Activated T-cell treated with anti-CD3 and anti-CD28 coated beads, Interleukin-2, amount 50 U/mL, for 24 hours (primary cell): Measurements from ENCODE around the gene PSMB8.
A peak's percentile ranks its signal among the peaks of the same experiment; 100 is the strongest.

Source experiments
- DNase-seq: peaks from one replicate; pipeline ENCODE4 v3.0.0-alpha.2; 2020
- H3K27ac Mint-ChIP-seq: 2 replicates; pipeline ENCODE4 v1.8.0; 2020; ENCODE audit warnings: mild to moderate bottlenecking, mixed read lengths
- H3K27me3 Mint-ChIP-seq: 2 replicates; pipeline ENCODE4 v1.8.0; 2020; ENCODE audit warnings: mixed read lengths
- H3K36me3 Mint-ChIP-seq: 2 replicates; pipeline ENCODE4 v1.8.0; 2020; ENCODE audit warnings: low read depth, mixed read lengths
- H3K4me1 Mint-ChIP-seq: 2 replicates; pipeline ENCODE4 v1.8.0; 2020; ENCODE audit warnings: low read depth, mixed read lengths
- H3K4me3 Mint-ChIP-seq: 2 replicates; pipeline ENCODE4 v1.8.0; 2020; ENCODE audit warnings: mild to moderate bottlenecking, moderate library complexity, mixed read lengths
- H3K9me3 Mint-ChIP-seq: 2 replicates; pipeline ENCODE4 v1.8.0; 2020; ENCODE audit warnings: mixed read lengths

Gene PSMB8

DNA sequence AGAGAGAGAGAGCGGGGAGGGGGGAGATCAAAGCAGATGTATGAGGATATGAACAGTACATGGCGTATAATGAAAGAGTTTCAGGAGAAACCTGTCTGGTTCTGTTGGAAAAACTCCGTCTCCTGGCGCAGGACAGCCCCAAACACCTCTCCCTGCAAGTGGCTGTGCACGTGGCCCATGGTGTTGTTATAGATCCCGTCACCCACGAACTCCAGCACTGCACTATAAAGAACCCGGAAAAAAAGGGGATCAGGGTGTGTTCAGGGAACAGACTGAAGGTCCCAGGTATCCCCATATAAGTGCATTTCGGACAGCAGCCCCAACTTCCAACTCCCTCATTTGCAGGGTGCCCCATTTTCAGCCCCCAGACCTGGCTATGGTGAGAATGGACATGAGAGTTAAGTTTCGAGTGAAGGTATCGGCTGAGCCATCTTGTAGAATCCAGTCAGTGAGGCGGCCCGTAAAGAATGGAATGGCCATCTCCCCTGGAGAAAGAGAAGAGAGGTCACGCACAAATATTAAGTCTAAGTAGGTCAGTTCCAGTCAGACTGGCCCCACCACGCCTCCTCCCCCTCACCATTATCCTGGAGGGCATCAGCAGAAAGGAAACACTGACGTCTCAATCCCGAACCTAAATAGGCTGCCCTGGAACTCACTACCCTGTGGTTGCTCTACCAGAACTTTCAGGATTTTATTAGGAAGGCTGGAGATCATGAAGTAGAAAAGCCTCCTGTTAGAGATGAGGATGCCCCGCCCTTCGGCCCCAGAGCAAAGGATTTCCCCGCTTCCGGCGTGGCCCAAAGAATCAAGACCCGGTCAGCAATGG lies 8.4 kb upstream of the PSMB8 start:
- Mint-ChIP-seq H3K4me1 (peaks cover 63% of the 10 kb centered on the region), H3K27me3 (no peaks in the 10 kb centered on the region), H3K9me3 (no peaks in the 10 kb centered on the region), H3K27ac (peak overlapping the region; percentile 100), H3K4me3 (peak overlapping the region; percentile 97), H3K36me3 (peaks cover 94% of the 10 kb centered on the region)
- no peak for DNase-seq

GRCh38 chr6:32851025-32851424 lies 7.2 kb upstream of the PSMB8 start:
- Mint-ChIP-seq H3K36me3 (peaks cover 94% of the 10 kb centered on the region), H3K4me3 (peak overlapping the region; percentile 97), H3K27ac (peak overlapping the region; percentile 100), H3K4me1 (peaks cover 64% of the 10 kb centered on the region), H3K27me3 (no peaks in the 10 kb centered on the region), H3K9me3 (no peaks in the 10 kb centered on the region)
- DNase-seq, result no peak

DNA sequence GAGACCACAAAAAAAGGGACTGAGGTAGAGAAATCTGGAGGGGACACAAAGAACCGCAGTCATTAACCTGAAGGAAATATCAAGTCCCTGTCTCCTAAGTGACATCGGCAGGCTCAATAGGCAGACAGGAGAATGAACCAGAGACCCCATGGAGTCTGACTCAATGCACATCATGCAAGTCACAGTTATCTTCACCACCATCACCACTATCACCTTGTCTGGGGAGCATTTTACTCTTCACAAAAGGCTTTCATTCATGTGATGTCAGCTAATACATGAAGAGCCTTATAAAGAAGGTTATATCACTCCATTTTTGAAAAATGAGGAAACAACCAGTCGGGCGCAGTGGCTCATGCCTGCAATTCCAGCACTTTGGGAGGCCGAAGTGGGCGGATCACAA lies 5.3 kb upstream of the PSMB8 start:
- Mint-ChIP-seq H3K36me3 (peaks cover 94% of the 10 kb centered on the region), H3K4me3 (peak overlapping the region; percentile 98)

DNA sequence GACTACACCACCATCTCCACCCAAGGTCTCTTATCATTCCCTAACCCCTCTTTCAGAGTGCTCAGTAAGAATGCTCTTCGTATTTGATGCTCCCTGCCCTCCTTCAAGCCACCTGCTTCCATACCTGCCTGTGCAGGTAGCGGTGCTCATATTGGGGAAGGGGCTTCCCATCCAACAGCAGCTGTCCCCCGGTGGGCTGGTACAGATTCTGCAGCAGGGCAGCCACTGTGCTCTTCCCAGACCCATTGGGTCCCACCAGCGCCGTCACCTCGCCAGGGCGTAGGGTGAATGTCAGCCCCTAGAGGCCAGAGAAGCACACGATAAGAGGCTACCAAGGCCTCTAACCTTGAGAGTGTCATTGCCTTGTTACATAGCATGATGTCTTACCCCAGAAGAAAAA lies 3.9 kb upstream of the PSMB8 start:
- Mint-ChIP-seq H3K9me3 (no peaks in the 10 kb centered on the region), H3K27me3 (no peaks in the 10 kb centered on the region), H3K36me3 (peaks cover 99% of the 10 kb centered on the region), H3K4me3 (peak overlapping the region; percentile 98), H3K4me1 (peaks cover 71% of the 10 kb centered on the region), H3K27ac (peak overlapping the region; percentile 100)
- DNase-seq, result peak; percentile 39

More for the DNA sequence above, 5.3 kb upstream of the PSMB8 start:
- no peak for DNase-seq
- H3K27ac Mint-ChIP-seq, result peak overlapping the region; percentile 100
- no peaks in the 10 kb centered on the region for H3K27me3 Mint-ChIP-seq
- H3K4me1 Mint-ChIP-seq, result peaks cover 67% of the 10 kb centered on the region
- no peaks in the 10 kb centered on the region for H3K9me3 Mint-ChIP-seq

- H3K27ac Mint-ChIP-seq, result peak overlapping the region; percentile 100
- H3K27me3 Mint-ChIP-seq, result no peaks in the 10 kb centered on the region
- peaks cover 75% of the 10 kb centered on the region for H3K4me1 Mint-ChIP-seq
- no peaks in the 10 kb centered on the region for H3K9me3 Mint-ChIP-seq
- H3K36me3 Mint-ChIP-seq, result peaks cover 99% of the 10 kb centered on the region
- peak overlapping the region; percentile 98 for H3K4me3 Mint-ChIP-seq
- DNase-seq, result peak; percentile 31
Measured at GRCh38 chr6:32847004-32847403, 3.2 kb upstream of the PSMB8 start.

GRCh38 chr6:32845384-32845884 lies 1.6 kb upstream of the PSMB8 start:
- Mint-ChIP-seq H3K4me3 (peak overlapping the region; percentile 98), H3K27me3 (no peaks in the 10 kb centered on the region), H3K27ac (peak overlapping the region; percentile 100), H3K36me3 (peaks cover 99% of the 10 kb centered on the region), H3K9me3 (no peaks in the 10 kb centered on the region), H3K4me1 (peaks cover 76% of the 10 kb centered on the region)
- DNase-seq, result peak; percentile 69

DNA sequence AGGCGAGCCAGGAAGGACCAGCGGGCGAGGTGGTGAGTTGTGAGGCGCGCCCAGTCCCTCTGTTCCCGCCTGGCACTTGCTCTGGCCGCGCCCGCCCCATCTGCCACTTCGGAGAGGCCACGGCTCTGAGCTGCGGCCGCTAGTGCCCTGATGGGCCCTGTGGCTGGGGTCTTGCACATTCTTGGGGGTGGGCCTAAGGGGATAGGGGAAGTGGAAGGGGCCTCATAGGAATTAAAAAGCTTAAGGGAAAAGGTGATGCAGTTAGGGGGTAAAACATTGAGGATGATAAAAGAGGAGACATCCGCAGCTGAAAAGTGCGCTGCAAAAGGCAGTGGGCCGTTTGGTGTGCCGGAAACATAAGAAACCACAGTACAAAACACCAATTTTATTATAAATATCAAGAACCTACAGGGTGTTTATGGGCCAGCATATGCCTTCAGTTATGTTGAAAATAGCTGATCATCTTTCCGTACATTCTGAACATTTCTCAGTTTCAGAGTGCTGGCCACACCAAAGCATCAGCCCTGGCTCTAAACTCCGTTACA lies 1.1 kb upstream of the PSMB8 start:
- Mint-ChIP-seq H3K27ac (peak overlapping the region; percentile 100), H3K36me3 (peaks cover 99% of the 10 kb centered on the region), H3K4me1 (peaks cover 76% of the 10 kb centered on the region)

DNA sequence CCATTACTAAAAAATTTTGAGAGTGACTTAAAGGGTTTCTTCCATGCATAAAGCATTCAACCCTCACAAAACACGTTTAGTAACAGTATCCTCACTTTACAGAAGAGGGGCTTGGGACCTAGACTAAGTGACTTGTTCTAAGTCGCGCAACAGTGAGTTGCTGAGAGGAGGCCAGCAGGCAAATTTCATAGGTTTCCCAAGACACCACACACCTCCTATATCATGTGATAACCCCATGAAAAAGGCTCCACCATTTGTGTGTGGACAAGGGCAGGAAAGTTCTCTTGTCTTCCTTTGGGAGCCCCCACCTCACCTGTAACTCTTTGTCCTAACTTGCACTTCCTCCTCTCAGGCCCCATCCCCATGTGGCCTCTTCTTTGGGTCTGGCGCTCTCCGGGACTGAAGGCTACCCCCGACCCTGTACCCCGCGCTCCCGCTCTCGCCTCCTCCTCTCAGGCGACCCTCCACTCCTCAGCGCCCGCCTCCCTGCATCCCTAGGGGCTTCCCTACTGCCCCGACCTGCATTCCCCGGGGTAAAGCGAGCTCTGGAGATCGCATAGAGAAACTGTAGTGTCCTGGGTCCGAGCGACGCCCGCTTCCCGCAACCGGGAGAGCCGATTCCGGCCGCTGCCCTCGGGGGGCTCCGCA lies 392 bp downstream of the PSMB8 start:
- Mint-ChIP-seq H3K27ac (peak overlapping the region; percentile 100), H3K4me3 (peak overlapping the region; percentile 98), H3K27me3 (no peaks in the 10 kb centered on the region), H3K9me3 (no peaks in the 10 kb centered on the region), H3K4me1 (peaks cover 76% of the 10 kb centered on the region), H3K36me3 (peaks cover 96% of the 10 kb centered on the region)
- no peak for DNase-seq

More for the DNA sequence above, 1.1 kb upstream of the PSMB8 start:
- H3K9me3 Mint-ChIP-seq, result no peaks in the 10 kb centered on the region
- peak overlapping the region; percentile 98 for H3K4me3 Mint-ChIP-seq
- no peak for DNase-seq
- H3K27me3 Mint-ChIP-seq, result no peaks in the 10 kb centered on the region

GRCh38 chr6:32842690-32843089 lies 1.2 kb downstream of the PSMB8 start:
- Mint-ChIP-seq H3K27me3 (no peaks in the 10 kb centered on the region), H3K27ac (peak overlapping the region; percentile 100), H3K4me3 (peak overlapping the region; percentile 98), H3K4me1 (peaks cover 69% of the 10 kb centered on the region), H3K36me3 (peaks cover 93% of the 10 kb centered on the region), H3K9me3 (no peaks in the 10 kb centered on the region)
- no peak for DNase-seq

- Mint-ChIP-seq H3K9me3 (no peaks in the 10 kb centered on the region), H3K4me1 (peaks cover 68% of the 10 kb centered on the region), H3K27me3 (no peaks in the 10 kb centered on the region), H3K4me3 (peak overlapping the region; percentile 98), H3K36me3 (peaks cover 93% of the 10 kb centered on the region), H3K27ac (peak overlapping the region; percentile 100)
- DNase-seq, result no peak
Measured at GRCh38 chr6:32842021-32842650, 1.7 kb downstream of the PSMB8 start.

- H3K4me1 Mint-ChIP-seq, result peaks cover 69% of the 10 kb centered on the region
- H3K36me3 Mint-ChIP-seq, result peaks cover 93% of the 10 kb centered on the region
- H3K27me3 Mint-ChIP-seq, result no peaks in the 10 kb centered on the region
- peak; percentile 63 for DNase-seq
- peak overlapping the region; percentile 98 for H3K4me3 Mint-ChIP-seq
- peak overlapping the region; percentile 100 for H3K27ac Mint-ChIP-seq
- no peaks in the 10 kb centered on the region for H3K9me3 Mint-ChIP-seq
Measured at GRCh38 chr6:32840604-32841246, 3.1 kb downstream of the PSMB8 start.

- Mint-ChIP-seq H3K4me1 (peaks cover 74% of the 10 kb centered on the region), H3K27ac (peak overlapping the region; percentile 100), H3K4me3 (peak overlapping the region; percentile 82), H3K9me3 (no peaks in the 10 kb centered on the region), H3K36me3 (peaks cover 93% of the 10 kb centered on the region), H3K27me3 (no peaks in the 10 kb centered on the region)
- no peak for DNase-seq
Measured at GRCh38 chr6:32839356-32839755, 4.5 kb downstream of the PSMB8 start.

- Mint-ChIP-seq H3K9me3 (no peaks in the 10 kb centered on the region), H3K36me3 (peaks cover 93% of the 10 kb centered on the region), H3K4me3 (peak within 1 kb of the TSS; percentile 82), H3K27me3 (no peaks in the 10 kb centered on the region), H3K4me1 (peaks cover 84% of the 10 kb centered on the region), H3K27ac (peak within 1 kb of the TSS; percentile 100)
- DNase-seq, result peak; percentile 99
Measured at GRCh38 chr6:32838114-32838958, 5.5 kb downstream of the PSMB8 start, which contains the start of gene TAP2. Gene TAP2, minus strand, starts transcription at chr6:32838739. Its CDS starts 506 bp downstream, at chr6:32838233.
